HG02610 (cell line): ENCODE measurements around the gene EIPR1.

Source experiments
- ATAC-seq: cut with Tn5 transposase; IDR thresholded peaks from one replicate; pipeline ENCODE4 v1.9.1; 2021; ENCODE audit warnings: mild to moderate bottlenecking, moderate library complexity; ENCODE audit not compliant: unreplicated experiment

The EIPR1 gene

DNA sequence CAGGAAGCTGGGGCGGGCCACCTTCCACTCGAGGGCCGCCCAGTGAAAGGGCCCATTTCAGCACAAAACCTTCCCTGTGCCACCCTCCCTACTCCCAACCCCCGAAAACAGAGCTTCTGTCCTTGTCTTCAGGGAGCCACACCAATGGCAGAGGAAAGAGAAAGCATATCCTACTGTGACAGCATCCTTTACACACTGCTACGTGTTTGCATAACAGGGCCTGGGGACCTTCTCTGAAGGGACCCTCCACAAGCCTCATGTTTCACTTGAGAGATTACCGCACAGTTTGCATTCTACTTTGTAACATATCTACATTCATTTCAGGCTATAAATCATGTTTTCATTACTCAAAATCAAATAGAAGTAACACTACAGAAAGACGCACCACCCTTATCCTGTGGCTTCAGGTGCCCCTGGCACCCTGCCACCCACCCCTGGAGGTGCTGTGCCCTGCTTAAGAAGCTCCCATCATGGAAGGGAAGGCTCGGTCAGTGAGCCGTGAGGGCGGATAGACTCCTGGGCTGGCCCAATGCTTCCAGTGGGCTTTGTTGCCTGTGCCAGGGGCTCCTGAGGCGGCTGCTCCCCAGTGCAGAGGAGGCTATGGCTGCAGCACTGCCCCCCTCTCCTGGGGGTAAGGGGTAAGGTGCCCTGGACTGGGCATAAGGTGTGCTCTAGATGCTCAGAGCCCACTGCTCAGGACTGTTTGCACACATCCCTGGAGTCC is 52.0 kb downstream of the EIPR1 start:
- no peak for ATAC-seq

DNA sequence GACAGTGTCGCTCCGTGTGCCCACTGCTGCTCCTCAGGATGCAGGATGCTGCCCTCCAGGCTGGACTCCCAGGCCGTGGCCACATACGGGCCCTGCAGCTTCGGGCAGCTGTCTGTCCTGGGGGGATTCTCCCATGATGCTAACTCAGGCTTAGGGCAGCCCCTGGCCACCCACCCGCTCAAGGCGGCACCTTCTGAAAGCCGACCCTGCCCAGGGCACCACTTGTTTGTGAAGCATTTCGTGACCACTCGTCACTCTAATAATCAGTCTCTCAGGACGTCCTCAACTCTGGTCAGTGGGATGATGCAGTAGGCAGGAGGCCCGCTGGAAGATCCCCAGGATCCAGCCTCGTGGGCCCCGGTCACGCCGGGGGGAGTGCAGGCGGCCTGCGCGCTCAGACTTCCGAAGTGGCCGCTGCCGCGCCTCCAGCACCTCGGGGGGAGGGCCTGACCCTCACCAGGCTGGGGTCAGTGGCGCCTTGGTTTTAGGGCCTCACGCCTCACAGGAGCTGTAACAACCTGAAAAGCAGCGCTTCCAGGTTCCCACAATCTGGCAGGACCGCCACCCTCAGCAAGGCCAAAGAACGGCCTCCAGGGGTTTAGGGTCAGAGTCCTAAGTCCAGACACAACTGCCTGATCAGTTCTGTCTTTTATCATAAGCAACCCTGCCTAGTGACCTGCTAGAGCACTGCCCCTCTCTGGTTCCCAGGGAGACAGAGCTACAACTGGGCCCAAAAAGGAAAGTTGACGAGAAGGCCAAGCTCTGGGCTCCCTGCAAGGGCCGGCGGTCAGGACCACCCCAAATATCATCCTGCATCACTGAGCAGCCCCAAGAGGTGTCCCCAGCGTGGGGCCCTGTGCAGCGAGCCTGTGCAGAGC is 53.0 kb downstream of the EIPR1 start:
- ATAC-seq = no peak

DNA sequence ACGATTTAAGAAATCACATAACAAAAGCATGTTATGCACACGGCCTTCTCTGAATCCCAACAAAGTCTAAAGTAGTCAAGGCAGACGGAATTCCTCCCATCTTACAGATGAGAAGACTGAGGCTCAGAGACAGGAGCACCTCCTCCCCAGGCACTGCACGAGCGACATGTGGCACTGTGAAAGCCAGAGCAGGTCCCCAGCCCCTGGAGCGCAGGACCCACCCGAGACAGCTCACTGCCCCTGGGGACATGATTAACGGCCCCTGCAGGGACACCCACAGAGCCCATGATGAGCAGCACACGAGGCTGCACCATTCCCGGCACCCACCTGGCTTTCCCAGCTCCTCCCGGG is 53.6 kb downstream of the EIPR1 start:
- no peak for ATAC-seq

DNA sequence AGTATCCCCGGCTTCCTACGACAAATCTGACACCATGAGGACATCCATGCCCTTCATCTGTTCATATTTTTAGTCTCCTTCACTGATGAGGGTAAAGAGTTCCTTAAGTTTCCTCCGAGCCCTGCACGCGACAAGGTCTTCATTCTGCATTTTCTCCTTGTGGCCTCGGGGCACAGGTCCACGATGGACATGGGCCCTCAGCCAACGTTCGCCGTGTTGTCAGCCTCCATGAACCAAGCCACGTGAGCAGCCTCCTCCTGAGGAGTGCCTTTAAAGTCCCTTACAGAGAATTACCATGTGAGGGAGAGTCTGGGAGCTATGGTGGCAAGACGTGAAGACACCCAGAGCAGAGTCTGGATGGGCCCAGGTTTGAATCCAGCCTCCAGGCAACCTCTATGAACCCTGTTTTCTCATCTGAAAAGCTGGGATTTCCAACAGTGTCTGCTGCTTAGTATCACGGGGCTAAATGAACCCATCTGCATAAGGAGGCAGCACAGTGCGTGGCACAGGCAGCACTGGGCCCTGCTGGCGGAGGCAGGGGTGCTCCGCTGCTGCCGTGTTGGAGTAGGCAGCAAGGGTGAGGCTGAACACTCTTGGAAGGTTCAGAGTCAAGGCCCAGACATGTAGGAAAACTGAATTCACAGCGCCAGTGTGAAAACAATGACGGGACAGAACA is 54.1 kb downstream of the EIPR1 start:
- no peak for ATAC-seq

DNA sequence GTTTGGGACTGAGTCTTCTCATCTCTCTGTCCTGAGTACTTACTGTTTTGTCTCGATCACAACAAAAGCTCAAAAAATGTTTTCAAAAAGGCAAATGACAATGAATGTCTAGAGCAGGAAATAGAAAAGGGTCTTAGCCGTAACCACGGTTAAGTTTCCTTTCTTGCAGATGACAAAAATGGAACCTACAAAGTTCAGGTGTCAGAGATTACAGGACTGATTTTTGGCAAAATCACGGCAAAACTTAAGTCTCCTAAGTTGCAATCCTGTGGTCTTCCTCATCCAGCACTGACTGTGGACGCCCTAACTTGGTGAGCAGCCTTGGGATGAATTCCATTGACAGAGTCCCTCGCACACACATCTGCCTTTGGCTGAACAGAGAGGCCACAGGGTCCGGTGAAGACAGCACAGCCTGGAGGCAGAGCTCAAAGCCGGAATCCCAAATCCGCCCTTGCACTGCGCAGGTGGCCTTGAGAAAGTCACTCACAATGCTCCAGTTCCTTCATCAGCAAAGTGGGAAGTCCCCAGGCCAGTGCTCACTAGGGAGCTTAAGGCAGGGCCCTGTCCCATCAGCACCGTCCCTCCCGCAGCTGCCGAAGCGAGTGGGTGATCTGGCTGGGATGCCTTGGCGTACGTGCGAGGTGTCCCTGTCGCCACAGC is 55.2 kb downstream of the EIPR1 start:
- ATAC-seq = no peak

DNA sequence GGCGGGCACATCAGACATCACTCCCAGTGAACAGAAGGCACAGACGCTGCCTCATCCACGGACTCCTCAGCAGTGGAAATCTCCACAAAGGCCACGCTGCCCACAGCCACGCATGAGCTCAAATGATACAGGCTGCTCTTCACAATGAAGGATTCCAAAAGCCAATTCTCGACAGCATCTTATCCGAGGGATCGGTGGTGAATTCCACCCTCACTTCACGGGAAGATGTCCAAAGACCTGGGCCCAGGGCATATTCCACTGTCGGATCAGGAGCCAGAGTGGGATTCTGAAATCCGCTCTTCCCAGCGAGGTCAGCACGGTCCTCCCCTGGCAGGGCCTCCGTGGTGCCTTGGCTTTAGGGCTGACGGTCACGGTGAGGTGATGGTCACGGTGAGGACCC is 55.8 kb downstream of the EIPR1 start:
- no peak for ATAC-seq

DNA sequence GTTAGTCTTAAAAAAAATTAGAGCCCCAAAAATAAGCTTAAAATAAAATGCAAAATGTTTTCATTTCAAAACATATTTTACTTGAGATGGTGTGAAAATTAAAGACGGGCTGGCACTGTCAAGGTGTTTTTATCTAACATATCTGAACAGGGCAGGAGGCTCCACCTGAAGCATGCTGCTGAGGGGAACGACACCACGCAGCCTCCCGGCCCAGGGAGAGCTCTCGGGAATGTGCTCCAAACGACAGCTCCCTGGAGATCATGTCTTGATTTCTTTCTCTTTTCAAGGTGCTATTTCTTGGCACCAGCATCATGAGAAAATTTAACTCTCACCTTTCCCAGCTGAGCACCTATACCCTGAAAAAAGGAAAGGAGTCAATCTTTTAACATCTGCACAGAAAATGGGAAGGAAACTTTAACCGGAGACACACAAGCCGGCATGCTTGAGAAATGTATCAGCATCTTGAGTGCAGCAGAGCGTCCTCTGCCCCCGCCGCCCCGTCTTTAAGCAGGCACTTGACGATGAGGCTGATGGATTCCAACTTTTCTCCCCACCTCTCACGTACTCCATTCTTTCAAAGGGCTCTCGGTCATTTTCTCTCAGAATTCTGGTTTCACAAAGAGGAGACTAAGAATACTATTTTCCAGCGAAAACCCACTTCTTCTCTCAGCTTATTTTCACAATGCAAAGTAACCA is 56.6 kb downstream of the EIPR1 start:
- no peak for ATAC-seq

DNA sequence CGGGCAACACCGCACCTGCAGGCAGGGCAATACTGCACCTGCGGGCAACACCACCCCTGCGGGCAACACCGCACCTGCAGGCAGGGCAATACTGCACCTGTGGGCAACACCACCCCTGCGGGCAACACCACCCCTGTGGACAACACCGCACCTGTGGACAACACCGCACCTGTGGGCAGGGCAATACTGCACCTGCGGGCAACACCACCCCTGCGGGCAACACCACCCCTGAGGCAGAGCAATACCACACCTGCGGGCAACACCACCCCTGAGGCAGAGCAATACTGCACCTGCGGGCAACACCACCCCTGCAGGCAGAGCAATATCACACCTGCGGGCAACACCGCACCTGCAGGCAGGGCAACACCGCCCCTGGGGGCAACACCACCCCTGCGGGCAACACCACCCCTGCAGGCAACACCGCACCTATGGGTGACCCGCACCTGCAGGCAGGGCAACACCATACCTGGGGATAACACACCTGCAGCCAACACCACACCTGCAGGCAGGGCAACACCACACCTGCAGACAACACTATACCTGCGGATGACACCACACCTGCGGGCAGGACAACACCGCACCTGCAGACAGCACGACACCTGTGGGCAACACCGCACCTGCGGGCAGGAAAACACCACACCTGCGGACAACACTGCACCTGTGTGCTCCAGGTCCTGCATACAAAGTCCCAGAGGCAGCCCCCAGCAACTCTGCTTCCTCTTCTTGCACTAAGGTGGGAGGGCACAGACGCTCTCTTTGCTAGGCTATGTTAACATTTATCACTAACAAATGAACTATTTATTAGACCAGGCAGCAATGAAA is 57.7 kb downstream of the EIPR1 start:
- no peak for ATAC-seq

DNA sequence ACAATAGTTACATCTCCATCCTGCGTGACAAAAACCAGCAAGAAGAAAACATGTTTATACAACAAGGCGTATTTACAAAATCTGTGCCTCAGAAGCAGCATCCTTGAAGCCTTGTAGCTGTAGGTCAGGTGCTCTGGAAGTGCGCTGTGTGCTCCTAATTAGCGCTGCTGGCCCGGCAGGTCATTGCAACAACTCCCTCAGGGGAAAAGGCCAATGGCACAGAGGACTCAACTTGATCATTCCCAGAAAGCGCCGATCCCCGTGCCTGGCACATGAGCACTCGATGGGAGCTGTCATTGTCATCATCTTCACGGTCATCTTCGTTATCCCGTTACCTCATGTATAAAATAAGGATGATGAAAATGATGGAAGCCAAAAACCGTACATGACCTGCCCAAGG is 58.5 kb downstream of the EIPR1 start:
- ATAC-seq = no peak

DNA sequence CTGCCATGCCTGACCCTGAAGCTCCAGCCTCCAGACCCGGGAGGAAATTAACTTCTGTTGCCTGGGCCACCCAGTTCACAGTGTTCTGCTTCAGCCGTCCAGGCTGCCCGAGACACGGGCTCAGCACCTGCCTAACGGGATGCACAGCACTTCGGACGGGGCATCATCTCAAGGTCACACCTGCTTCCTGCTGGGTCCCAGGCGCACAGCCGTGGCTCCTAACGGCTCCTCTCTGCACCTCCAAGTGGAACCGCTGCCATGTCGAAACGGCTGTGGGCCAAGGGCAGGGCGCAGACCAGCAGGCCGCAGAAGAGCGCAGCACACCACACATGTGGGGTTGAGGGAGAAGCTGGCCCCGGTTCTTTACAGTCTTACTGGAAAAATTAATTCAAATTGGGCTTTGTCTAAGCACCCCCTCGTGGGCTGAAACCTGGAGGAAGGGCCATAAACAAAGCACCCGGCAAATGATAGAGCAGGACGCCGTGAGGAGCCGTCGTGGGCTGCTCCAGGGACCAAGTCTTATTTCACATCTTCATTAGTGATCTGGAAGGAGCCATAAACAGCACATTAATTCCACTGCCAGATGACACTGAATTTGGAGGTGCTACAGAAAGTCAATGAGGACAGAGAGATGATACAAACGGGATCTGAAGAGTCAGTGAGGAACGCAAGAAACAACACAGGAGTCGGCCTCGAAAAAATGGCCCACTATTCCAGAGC is 59.6 kb downstream of the EIPR1 start:
- no peak for ATAC-seq

DNA sequence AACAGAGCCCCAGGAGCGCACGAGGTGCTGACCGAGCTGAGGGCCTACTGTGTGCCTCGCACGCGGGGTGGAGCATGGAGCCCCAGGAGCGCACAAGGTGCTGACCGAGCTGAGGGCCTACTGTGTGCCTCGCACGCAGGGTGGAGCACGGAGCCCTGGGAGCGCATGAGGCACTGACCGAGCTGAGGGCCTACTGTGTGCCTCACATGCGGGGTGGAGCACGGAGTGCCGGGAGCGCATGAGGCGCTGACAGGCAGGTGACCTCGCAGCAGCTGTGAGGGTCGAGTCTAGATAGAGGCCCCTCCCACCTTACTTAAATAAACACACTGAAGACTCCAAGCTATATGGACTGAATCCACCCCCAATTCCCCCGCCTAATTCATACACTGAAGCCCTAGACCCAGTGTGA is 60.3 kb downstream of the EIPR1 start:
- ATAC-seq = no peak

DNA sequence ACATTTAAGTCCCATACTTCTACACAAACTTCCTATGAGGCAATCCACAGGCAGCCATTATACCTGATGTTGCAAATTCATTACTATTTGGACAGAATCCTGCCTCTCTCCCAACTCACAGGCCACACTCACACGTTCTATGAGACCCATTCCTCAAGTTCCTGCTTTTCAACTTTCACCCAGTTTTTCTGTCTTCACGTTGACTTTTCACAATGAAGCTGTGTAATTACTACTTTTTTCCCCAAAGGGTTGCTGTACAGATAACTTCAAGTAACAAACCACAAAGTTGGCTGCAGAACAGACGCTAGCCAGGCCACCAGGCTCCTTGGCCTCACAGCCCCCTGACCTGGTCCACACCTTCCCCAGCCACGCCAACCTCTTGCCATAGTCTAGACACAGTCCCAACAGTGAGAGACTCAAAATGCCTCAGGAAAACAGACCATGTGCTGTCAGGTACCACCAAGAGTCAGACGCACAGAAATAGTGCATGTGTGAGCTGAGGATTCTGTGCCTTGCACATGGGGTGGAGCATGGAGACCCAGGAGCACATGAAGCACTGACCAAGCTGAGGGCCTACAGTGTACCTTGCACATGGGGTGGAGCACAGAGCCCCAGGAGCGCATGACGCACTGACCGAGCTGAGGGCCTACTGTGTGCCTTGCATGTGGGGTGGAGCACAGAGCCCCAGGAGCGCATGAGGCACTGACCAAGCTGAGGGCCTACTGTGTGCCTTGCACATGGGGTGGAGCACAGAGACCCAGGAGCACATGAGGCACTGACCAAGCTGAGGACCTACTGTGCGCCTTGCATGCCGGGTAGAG is 61.0 kb downstream of the EIPR1 start:
- no peak for ATAC-seq

DNA sequence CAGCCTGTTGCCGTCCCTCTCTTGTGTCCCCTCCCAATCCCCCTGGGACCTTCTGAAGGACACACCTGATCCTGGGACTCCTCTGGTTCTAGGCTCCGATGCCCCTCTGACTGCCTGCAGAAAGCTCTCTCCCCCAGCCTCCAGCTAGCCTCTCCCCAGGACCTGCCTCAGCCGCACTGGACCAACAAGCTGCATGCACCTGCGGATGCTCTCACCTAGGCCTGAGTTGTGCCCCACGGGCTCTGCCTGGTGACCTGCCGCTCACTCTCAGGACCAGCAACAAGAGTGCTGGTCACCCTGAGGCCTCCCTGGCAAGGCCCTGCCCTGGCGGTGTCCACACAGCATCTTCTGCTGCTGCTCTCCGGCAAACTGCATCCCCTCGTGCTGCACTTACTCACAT is 63.0 kb downstream of the EIPR1 start:
- ATAC-seq = no peak

DNA sequence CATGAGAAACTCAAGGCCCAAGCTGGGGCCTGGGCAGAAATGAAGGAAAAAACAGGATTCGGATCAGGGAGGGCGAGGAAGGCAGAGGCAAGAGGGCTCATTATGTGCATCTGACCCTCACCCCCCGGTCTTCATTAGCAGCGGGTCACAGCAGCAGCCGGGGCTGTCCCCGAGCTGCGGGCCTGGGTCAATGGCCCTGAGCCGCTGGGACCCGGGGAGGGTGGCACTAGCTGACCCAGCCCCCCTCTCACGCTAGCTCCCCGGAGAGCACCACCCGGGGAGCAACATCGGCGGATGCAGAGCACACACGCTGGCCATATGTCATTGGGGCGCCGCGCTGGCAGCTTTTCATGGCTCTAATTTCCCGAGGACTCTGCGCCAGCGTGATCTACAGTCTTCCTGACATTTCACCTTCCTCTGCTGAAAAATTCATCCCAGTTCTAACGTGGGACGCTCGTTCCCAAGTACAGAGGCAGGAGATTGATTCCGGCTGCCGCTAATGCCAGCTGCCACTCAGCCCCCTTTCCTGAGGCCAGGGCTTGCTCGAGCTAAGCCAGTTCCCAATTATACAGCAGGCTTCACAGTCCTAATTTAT is 63.7 kb downstream of the EIPR1 start:
- ATAC-seq = no peak

DNA sequence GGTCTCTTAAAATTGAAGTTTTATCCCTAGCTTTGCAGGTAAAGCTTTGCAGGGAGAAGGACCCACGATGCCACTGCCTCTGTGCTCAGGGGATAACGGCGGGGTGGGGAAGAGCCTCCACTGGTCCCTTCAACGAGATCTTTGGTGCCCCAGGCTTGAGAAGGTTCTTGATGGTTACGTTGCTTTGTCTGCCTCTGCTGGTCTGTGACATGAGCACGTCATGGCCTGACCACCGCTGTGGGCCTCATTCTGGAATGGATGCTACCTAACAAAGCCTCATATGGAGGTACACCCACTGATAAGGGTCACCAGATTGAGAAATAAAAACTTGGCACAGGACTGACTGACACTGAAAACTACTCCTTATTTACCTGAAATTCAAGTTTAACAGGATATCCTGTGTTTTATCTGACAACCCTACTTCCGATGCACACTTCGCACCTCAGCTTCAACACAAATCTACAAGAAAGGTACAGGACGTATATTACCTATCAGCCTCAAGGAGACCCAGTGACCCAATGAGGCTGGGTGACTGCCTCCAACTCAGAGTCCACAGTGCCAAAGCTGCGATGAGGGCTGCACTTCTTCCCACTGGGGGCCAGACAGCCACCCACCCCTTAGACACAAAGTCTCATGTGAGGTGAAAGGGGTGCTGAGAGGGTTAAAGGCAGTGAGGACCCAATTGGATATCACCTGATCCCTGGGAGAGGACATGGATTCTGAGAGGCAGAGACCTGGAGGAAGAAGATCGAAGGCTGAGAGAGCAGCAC is 64.9 kb downstream of the EIPR1 start:
- ATAC-seq = no peak

DNA sequence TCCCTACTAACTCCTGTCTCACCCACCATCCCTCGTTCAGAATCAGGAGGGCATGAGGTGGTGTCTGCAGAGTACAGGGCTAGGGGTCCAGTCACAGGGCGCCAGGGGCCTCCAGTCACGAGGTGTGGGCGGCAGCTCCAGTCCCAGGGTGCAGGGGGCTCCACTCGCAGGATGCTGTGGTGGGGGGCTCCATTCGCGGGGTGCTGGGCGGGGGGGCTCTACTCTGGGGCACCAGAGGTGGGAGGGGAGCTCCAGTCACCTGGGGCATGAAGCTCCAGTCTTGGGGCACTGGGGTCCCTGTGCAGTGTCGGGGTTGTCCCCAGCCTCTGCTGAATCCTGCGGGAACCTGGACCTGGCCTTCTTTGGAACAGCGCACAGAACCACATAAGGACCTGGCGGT is 66.0 kb downstream of the EIPR1 start:
- no peak for ATAC-seq
